ENCODE results near the gene KRT14. TPM values are rescaled to one million over a fixed set of nuclear protein-coding genes. Genes with fewer than 3 reads are reported as not detected.

KRT14 gene
- total RNA-seq, 2 experiments from 2014 or later: 0.82 TPM; not detected in 1

- no peak overlapping the region for H3K27ac ChIP-seq (ENCODE audit: low read depth, low read length, poor library complexity, severe bottlenecking)
- ChIA-PET CTCF (ENCODE audit: unreplicated experiment) (interaction anchor here (1.4 kb wide), 1 partner anchor 16 kb away, joined by 4 read pairs; no protein-coding TSS in a partner anchor), POLR2A (interaction anchor here (0.7 kb wide), 1 partner anchor 881 kb away, joined by 4 read pairs; no protein-coding TSS in a partner anchor)
- no peaks in the 10 kb centered on the region for H3K9me2 ChIP-seq (ENCODE audit: insufficient read depth, low read length)
- H4K20me1 ChIP-seq (ENCODE audit: insufficient read depth, low read length): no peaks in the 10 kb centered on the region
- H3K4me3 ChIP-seq (ENCODE audit: low read depth, low read length, poor library complexity, severe bottlenecking): no peak overlapping the region
- H3K4me2 ChIP-seq (ENCODE audit: low read length): no peak overlapping the region
- H3K9me3 ChIP-seq (ENCODE audit: low read length): no peaks in the 10 kb centered on the region
- no TSS peak for BruUV-seq (replicated peaks)
- TF ChIP-seq EZH2phosphoT487 (IDR thresholded peaks at IDR 0.05; ENCODE audit: borderline replicate concordance, low read depth, low read length) (no peak), CTCF (conservative IDR thresholded peaks at IDR 0.05; ENCODE audit: low read length) (no peak)
- no peaks in the 10 kb centered on the region for H3K79me2 ChIP-seq (ENCODE audit: insufficient read depth, low read depth, low read length)
- no peaks in the 10 kb centered on the region for H3K4me1 ChIP-seq (ENCODE audit: insufficient read depth, low read length, poor library complexity, severe bottlenecking)
- intact Hi-C loops (cut with micrococcal nuclease; ENCODE audit: unreplicated experiment): no loop called here
- H2AFZ ChIP-seq (ENCODE audit: low read length): no peak overlapping the region
- no peaks in the 10 kb centered on the region for H3K36me3 ChIP-seq (ENCODE audit: insufficient read depth, low read length)
- no peak for DNase-seq (ENCODE audit: low spot score)
Measured at GRCh38 chr17:41565338-41565737, 21.4 kb downstream of the KRT14 start.

- BruUV-seq (replicated peaks): no TSS peak
- no peak overlapping the region for H2AFZ ChIP-seq (ENCODE audit: low read length)
- intact Hi-C loops (cut with micrococcal nuclease; ENCODE audit: unreplicated experiment): no loop called here
- TF ChIP-seq CTCF (conservative IDR thresholded peaks at IDR 0.05; ENCODE audit: low read length) (no peak), EZH2phosphoT487 (IDR thresholded peaks at IDR 0.05; ENCODE audit: borderline replicate concordance, low read depth, low read length) (no peak)
- H3K27ac ChIP-seq (ENCODE audit: low read depth, low read length, poor library complexity, severe bottlenecking): no peak overlapping the region
- H4K20me1 ChIP-seq (ENCODE audit: insufficient read depth, low read length): no peaks in the 10 kb centered on the region
- POLR2A ChIA-PET: no interaction called here
- no peak for DNase-seq (ENCODE audit: low spot score)
- CTCF ChIA-PET (ENCODE audit: unreplicated experiment): no interaction called here
- no peaks in the 10 kb centered on the region for H3K79me2 ChIP-seq (ENCODE audit: insufficient read depth, low read depth, low read length)
- no peaks in the 10 kb centered on the region for H3K36me3 ChIP-seq (ENCODE audit: insufficient read depth, low read length)
- no peaks in the 10 kb centered on the region for H3K9me3 ChIP-seq (ENCODE audit: low read length)
- no peaks in the 10 kb centered on the region for H3K9me2 ChIP-seq (ENCODE audit: insufficient read depth, low read length)
- no peak overlapping the region for H3K4me3 ChIP-seq (ENCODE audit: low read depth, low read length, poor library complexity, severe bottlenecking)
- no peaks in the 10 kb centered on the region for H3K4me1 ChIP-seq (ENCODE audit: insufficient read depth, low read length, poor library complexity, severe bottlenecking)
- no peak overlapping the region for H3K4me2 ChIP-seq (ENCODE audit: low read length)
Measured at GRCh38 chr17:41563607-41564170, 23.0 kb downstream of the KRT14 start.

GRCh38 chr17:41561554-41561953, 25.1 kb downstream of the KRT14 start:
- no peak for DNase-seq (ENCODE audit: low spot score)
- CTCF ChIA-PET (ENCODE audit: unreplicated experiment): no interaction called here
- Histone ChIP-seq H4K20me1 (ENCODE audit: insufficient read depth, low read length) (no peaks in the 10 kb centered on the region), H3K4me3 (ENCODE audit: low read depth, low read length, poor library complexity, severe bottlenecking) (no peak overlapping the region), H3K4me2 (ENCODE audit: low read length) (no peak overlapping the region), H3K79me2 (ENCODE audit: insufficient read depth, low read depth, low read length) (no peaks in the 10 kb centered on the region), H2AFZ (ENCODE audit: low read length) (no peak overlapping the region), H3K4me1 (ENCODE audit: insufficient read depth, low read length, poor library complexity, severe bottlenecking) (no peaks in the 10 kb centered on the region), H3K9me3 (ENCODE audit: low read length) (no peaks in the 10 kb centered on the region), H3K36me3 (ENCODE audit: insufficient read depth, low read length) (no peaks in the 10 kb centered on the region), H3K9me2 (ENCODE audit: insufficient read depth, low read length) (no peaks in the 10 kb centered on the region), H3K27ac (ENCODE audit: low read depth, low read length, poor library complexity, severe bottlenecking) (no peak overlapping the region)
- POLR2A ChIA-PET: interaction anchor here (0.5 kb wide), 1 partner anchor 770 kb away, joined by 3 read pairs; no protein-coding TSS in a partner anchor
- TF ChIP-seq CTCF (conservative IDR thresholded peaks at IDR 0.05; ENCODE audit: low read length) (no peak), EZH2phosphoT487 (IDR thresholded peaks at IDR 0.05; ENCODE audit: borderline replicate concordance, low read depth, low read length) (no peak)
- intact Hi-C loops (cut with micrococcal nuclease; ENCODE audit: unreplicated experiment): no loop called here
- BruUV-seq (replicated peaks): no TSS peak
